HG03439 (cell line): ENCODE results near the gene AMOTL1.
"Not testable (repeated sequence)": the region's sequence is repeated elsewhere in the genome, so short reads cannot be mapped to it uniquely, and the experiment has no call there.

Source experiments
- ATAC-seq: cut with Tn5 transposase; IDR thresholded peaks from one replicate; pipeline ENCODE4 v1.9.1; 2021; ENCODE audit warnings: mild to moderate bottlenecking, moderate library complexity; ENCODE audit not compliant: unreplicated experiment

AMOTL1 gene

GRCh38 chr11:94913718-94914394, 145.7 kb downstream of the AMOTL1 start:
- ATAC-seq = not testable (repeated sequence)

GRCh38 chr11:94920311-94920710, 152.2 kb downstream of the AMOTL1 start:
- ATAC-seq = no peak

DNA sequence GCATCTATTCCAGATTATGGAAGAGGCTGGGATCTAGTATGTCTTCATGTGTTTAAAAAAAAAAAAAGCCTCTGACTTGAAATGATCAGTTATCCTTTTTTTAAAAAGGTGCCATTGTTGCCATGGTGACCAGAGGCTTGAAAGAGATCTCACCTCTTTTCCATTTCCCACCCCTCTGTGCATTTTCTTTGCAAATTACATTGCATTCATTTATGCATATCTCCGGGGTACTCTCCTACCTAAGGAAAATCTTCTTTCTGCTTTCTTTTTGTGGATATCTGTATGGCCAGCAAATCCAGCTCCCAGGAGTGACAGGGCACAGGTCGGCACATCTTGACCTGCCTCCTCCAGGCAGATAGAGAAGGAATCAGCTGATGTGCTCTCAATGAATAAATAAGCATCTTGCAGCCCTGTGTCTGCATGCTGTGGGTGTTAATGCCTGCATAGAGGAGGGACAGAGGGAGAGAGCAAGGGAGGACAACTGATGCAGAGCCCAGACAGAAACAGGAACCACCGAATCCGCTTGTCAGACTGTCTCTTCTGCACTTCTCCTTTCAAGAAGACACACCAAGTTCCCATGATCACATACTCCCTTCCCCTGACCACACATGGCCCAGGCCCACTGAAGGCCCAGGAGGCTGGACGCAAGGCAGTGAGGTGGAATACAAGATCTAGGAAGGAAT, 154.3 kb downstream of the AMOTL1 start:
- no peak for ATAC-seq

DNA sequence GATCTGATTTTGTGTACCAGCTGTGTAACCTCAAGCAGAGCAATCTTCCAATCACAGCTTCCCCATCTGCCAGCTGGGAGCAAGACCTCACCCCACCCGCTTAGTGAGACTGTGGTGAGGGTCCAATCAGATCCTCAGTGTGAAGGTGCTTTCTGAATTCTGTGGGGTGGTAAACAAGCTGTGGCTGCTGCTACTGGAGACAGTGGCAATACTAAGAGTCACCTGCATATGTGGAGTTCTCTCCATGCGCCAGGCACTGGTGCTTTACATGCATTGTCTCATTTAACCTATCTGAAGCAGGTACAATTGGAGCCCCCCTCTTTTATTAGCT, 154.8 kb downstream of the AMOTL1 start:
- ATAC-seq = no peak

GRCh38 chr11:94924171-94924572, 156.0 kb downstream of the AMOTL1 start:
- no peak for ATAC-seq

DNA sequence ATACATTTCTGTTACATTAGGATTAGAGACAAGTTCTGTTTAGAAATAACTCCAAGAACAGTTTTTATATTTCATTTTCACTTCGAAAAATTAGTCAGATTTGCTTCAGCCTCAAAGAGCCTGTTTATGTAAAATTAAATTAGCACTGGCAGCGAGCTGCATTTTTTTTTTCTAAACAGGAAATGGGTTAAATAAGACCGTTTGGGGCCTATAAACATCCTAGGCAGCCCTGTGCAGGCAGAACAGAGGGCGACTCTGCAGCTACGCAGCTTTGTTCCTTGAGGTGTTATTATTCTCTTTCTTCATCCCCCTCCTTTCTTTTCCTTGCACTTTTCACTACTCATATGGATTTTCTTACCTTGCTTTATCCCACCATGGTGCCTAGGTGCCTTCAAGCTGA, 156.5 kb downstream of the AMOTL1 start:
- ATAC-seq = no peak

- ATAC-seq = no peak
These were observed 157.5 kb downstream of the AMOTL1 start for GRCh38 chr11:94925422-94926270.

DNA sequence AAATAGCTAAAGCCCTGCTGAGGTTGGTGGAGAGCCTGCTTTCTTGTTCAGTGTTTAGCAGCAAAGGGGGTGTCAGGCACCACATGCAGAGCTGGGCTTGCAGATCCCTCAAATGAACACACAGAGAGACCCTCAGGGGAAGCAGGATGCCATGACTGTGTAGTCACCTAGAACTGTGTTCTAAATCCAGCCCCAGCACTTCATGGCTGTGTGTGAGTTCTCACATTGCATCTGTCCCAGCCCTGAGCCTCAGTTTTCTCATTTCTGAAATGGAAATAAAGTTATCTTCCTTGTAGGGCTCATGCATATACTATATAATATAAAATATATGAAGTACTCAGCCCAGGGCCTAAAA, 158.1 kb downstream of the AMOTL1 start:
- ATAC-seq = no peak
